Measurements from ENCODE around the gene ORAI2. TPM values are rescaled to one million over a fixed set of nuclear protein-coding genes. Genes with fewer than 3 reads are reported as not detected.

Gene ORAI2
- total and polyA plus RNA-seq, 2 of the 4 experiments (the other 2 are of a cell fraction): 52.0 to 58.3 TPM

GRCh38 chr7:102459221-102459844 lies 26.0 kb downstream of the ORAI2 start:
- Histone ChIP-seq H3K4me3 (ENCODE audit: insufficient read depth, low read depth, low read length) (no peak overlapping the region), H2AK9ac (replicated peaks; ENCODE audit: low read depth, low read length, poor library complexity) (no peak overlapping the region), H3K4me2 (ENCODE audit: low read depth, low read length) (no peak overlapping the region), H4K5ac (ENCODE audit: low read depth, low read length) (no peak overlapping the region), H2BK20ac (ENCODE audit: low read depth, low read length) (no peak overlapping the region), H2AK5ac (ENCODE audit: low read depth, low read length) (no peak overlapping the region), H2BK5ac (ENCODE audit: low read depth, low read length, poor library complexity, severe bottlenecking) (no peak overlapping the region), H2BK15ac (ENCODE audit: low read depth, low read length) (no peak overlapping the region), H3K27ac (ENCODE audit: insufficient read depth, low read length) (no peak overlapping the region), H3K14ac (replicated peaks; ENCODE audit: low read depth, low read length) (no peak overlapping the region), H4K20me1 (ENCODE audit: insufficient read depth, low read length) (peaks cover 12% of the 10 kb centered on the region), H3K9me1 (ENCODE audit: insufficient read depth, low read length) (peaks cover 5% of the 10 kb centered on the region; the same call in 1 of the 2 replicates), H4K8ac (ENCODE audit: low read depth in 2 of 2, low read length in 2 of 2) (no peak overlapping the region), H3K9ac (ENCODE audit: low read depth, low read length) (no peak overlapping the region), H3K4ac (ENCODE audit: low read depth, low read length) (no peak overlapping the region), H3K27me3 (ENCODE audit: control insufficient read depth, insufficient read depth, low read length) (no peaks in the 10 kb centered on the region), H3K79me1 (ENCODE audit: low read depth in 1 of 2, low read length in 2 of 2) (peaks cover 14 to 47% of the 10 kb centered on the region in 2 experiments), H3K9me3 (ENCODE audit: control insufficient read depth, insufficient read depth, low read length) (no peaks in the 10 kb centered on the region), H2AFZ (replicated peaks; ENCODE audit: low read length, poor library complexity) (no peak overlapping the region), H3K18ac (ENCODE audit: low read depth, low read length) (no peak overlapping the region), H3K4me1 (ENCODE audit: control insufficient read depth, insufficient read depth, low read length) (peaks cover 12% of the 10 kb centered on the region), H3K56ac (ENCODE audit: extremely low read depth, insufficient read depth, low read length) (no peak overlapping the region), H3K23ac (ENCODE audit: low read depth, low read length) (no peak overlapping the region), H2BK120ac (ENCODE audit: low read depth, low read length) (no peak overlapping the region), H4K91ac (ENCODE audit: insufficient read depth, low read depth, low read length) (no peak overlapping the region), H3K36me3 (ENCODE audit: control insufficient read depth, insufficient read depth, low read length) (peaks cover 27% of the 10 kb centered on the region)
- ATAC-seq (ENCODE audit: low read depth) (no peak), DNase-seq (no peak)
- TF ChIP-seq MAFK (IDR thresholded peaks at IDR 0.05; ENCODE audit: low read depth, low read length) (no peak), USF2 (IDR thresholded peaks at IDR 0.05; ENCODE audit: low read depth, low read length) (no peak), RFX5 (IDR thresholded peaks at IDR 0.05; ENCODE audit: low read depth, low read length) (no peak), RCOR1 (IDR thresholded peaks at IDR 0.05; ENCODE audit: insufficient replicate concordance, low read length) (no peak), CEBPB (IDR thresholded peaks at IDR 0.05; ENCODE audit: low read depth, low read length) (no peak), SMC3 (IDR thresholded peaks at IDR 0.05; ENCODE audit: low read depth, low read length) (no peak), NFE2L2 (IDR thresholded peaks at IDR 0.05; ENCODE audit: low read depth, low read length) (no peak), RAD21 (IDR thresholded peaks at IDR 0.05; ENCODE audit: low read length) (no peak), CTCF (conservative IDR thresholded peaks at IDR 0.05; ENCODE audit: low read depth, low read length) (no peak)
- 89% methylated on average over 8 of the region's 24 CpGs; no CpG with 5 or more reads in 1 of the 2 experiments for WGBS, 2 experiments (ENCODE audit: extremely low coverage in 2 of 2, insufficient read length in 1 of 2)
- dilution Hi-C loops (cut with HindIII; ENCODE audit: low sequenced_read_pairs, unreplicated experiment): no loop called here
- in situ Hi-C loops (cut with MboI; ENCODE audit: low sequenced_read_pairs): no loop called here
- CTCF ChIA-PET: no interaction called here
- POLR2A ChIA-PET (ENCODE audit: unreplicated experiment): no interaction called here
- intact Hi-C loops (cut with micrococcal nuclease): no loop called here
- no TSS peak for BruUV-seq (replicated peaks)

Data from IMR-90 (cell line).